Adrenal gland (tissue), 5 donors: ENCODE results near the gene OLFML3.

Experiments used
- POLR2A ChIP-seq, 2 donors: fragments of 450-650 bp; IDR thresholded peaks; one replicate each; pipeline ENCODE4 v1.6.1; 2017; ENCODE audit warnings: antibody characterized with exemption in 2 of 2, mild to moderate bottlenecking in 2 of 2, moderate library complexity in 1 of 2
- TF ChIP-seq, protein P1 (sequence below), 6 experiments: fragments of 450-650 bp in 4 of 6; fragments of 200-600 bp in 2 of 6; sonication (generic) in 1 of 6; IDR thresholded peaks; 1 replicate in 5 of 6; 2 replicates in 1 of 6; pipeline versions ENCODE4 v1.5.1 to v1.8.0; 2016 to 2021; ENCODE audit warnings: antibody characterized with exemption in 6 of 6, mild to moderate bottlenecking in 2 of 6, moderate library complexity in 1 of 6
- donor health status: DM: no; HTN: no; CAD: no.

DNA sequence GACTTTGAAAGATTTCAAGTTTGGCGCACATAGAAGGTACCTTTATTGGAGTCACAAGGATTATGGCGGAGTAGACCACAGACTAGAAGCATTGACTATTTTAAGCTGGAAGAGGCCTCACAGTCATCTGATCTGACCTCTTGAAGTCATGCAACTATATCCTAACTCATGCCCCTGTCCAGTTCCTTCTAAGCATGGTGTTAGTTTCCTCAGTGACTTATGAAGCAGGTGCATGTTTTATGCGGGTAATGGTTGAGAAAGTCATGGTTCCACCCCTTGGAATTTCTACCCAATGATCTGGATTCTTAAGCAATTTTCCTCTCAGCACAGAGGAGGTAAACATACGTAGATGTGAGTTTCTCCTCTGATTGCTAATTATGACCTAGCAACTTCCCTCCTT lies 11.7 kb downstream of the OLFML3 start:
- TF ChIP-seq, protein P1, sequence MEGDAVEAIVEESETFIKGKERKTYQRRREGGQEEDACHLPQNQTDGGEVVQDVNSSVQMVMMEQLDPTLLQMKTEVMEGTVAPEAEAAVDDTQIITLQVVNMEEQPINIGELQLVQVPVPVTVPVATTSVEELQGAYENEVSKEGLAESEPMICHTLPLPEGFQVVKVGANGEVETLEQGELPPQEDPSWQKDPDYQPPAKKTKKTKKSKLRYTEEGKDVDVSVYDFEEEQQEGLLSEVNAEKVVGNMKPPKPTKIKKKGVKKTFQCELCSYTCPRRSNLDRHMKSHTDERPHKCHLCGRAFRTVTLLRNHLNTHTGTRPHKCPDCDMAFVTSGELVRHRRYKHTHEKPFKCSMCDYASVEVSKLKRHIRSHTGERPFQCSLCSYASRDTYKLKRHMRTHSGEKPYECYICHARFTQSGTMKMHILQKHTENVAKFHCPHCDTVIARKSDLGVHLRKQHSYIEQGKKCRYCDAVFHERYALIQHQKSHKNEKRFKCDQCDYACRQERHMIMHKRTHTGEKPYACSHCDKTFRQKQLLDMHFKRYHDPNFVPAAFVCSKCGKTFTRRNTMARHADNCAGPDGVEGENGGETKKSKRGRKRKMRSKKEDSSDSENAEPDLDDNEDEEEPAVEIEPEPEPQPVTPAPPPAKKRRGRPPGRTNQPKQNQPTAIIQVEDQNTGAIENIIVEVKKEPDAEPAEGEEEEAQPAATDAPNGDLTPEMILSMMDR (IDR thresholded peaks at IDR 0.05), result no peak
- TF ChIP-seq POLR2A (IDR thresholded peaks at IDR 0.05), result no peak
